IPS-NIHi11 (cell line): ENCODE results near the gene TRIM36.

ENCODE experiments used
- DNase-seq: peaks from one replicate; pipeline ENCODE4 v3.0.0; 2012; ENCODE audit warnings: mixed read lengths, low spot score

Gene TRIM36

GRCh38 chr5:115169487-115170133 is at the start of gene TRIM36:
TRIM36 (minus strand) TSS chr5:115169908; CDS start chr5:115169634, 274 bp downstream.
- peak; percentile 92 for DNase-seq

- DNase-seq: no peak
Observed at GRCh38 chr5:115214541-115214940, 44.8 kb upstream of the TRIM36 start.

GRCh38 chr5:115209279-115209678 is 39.6 kb upstream of the TRIM36 start:
- no peak for DNase-seq

- DNase-seq: no peak
Observed at GRCh38 chr5:115202952-115203351, 33.2 kb upstream of the TRIM36 start.

- DNase-seq: no peak
Observed at GRCh38 chr5:115196161-115196560, 26.5 kb upstream of the TRIM36 start.

- DNase-seq: no peak
Observed at GRCh38 chr5:115194676-115195075, 25.0 kb upstream of the TRIM36 start.

- DNase-seq: no peak
Observed at GRCh38 chr5:115193295-115193694, 23.6 kb upstream of the TRIM36 start.

- no peak for DNase-seq
Observed at GRCh38 chr5:115192098-115192497, 22.4 kb upstream of the TRIM36 start.

- DNase-seq: no peak
Observed at GRCh38 chr5:115191474-115192031, 21.8 kb upstream of the TRIM36 start.

GRCh38 chr5:115190388-115190787 is 20.7 kb upstream of the TRIM36 start:
- no peak for DNase-seq

- no peak for DNase-seq
Observed at GRCh38 chr5:115189866-115190265, 20.2 kb upstream of the TRIM36 start.

GRCh38 chr5:115186794-115187193 is 17.1 kb upstream of the TRIM36 start:
- DNase-seq: no peak

GRCh38 chr5:115184770-115185169 is 15.1 kb upstream of the TRIM36 start:
- DNase-seq: no peak

GRCh38 chr5:115181757-115182156 is 12.0 kb upstream of the TRIM36 start:
- no peak for DNase-seq

- peak; percentile 83 for DNase-seq
Observed at GRCh38 chr5:115180165-115180709, 10.5 kb upstream of the TRIM36 start.

- peak; percentile 50 for DNase-seq
Observed at GRCh38 chr5:115179394-115180164, 9.9 kb upstream of the TRIM36 start.

- DNase-seq: peak; percentile 56
Observed at GRCh38 chr5:115179030-115179393, 9.3 kb upstream of the TRIM36 start.

GRCh38 chr5:115170929-115171510 is 1.3 kb upstream of the TRIM36 start:
- no peak for DNase-seq

GRCh38 chr5:115170134-115170928 is 623 bp upstream of the TRIM36 start:
- no peak for DNase-seq

GRCh38 chr5:115168829-115169486 is 750 bp downstream of the TRIM36 start:
- DNase-seq: peak; percentile 71

- no peak for DNase-seq
Observed at GRCh38 chr5:115166744-115167393, 2.8 kb downstream of the TRIM36 start.
